ENCODE measurements around the gene SERPINE3. TPM values are rescaled to one million over a fixed set of nuclear protein-coding genes. Genes with fewer than 3 reads are reported as not detected.

SERPINE3 gene
- polyA plus RNA-seq, 3 donors: not detected

GRCh38 chr13:51333826-51334225 is 5.7 kb upstream of the SERPINE3 start:
- Histone ChIP-seq H2AFZ (ENCODE audit: insufficient read depth, low read depth, low read length, poor library complexity, severe bottlenecking) (no peak overlapping the region), H3K4me2 (replicated peaks; ENCODE audit: extremely low read depth, low read length, poor library complexity, severe bottlenecking) (no peak overlapping the region), H3K36me3 (replicated peaks in 1 of 2; ENCODE audit: control insufficient read depth in 1 of 2, insufficient read depth in 2 of 2, low read length in 2 of 2) (no peaks in the 10 kb centered on the region), H3K79me2 (ENCODE audit: insufficient read depth, low read length) (no peaks in the 10 kb centered on the region), H3K4me3 (replicated peaks in 1 of 3; ENCODE audit: low read depth in 2 of 3, low read length in 3 of 3) (no peak overlapping the region), H3K9me3 (replicated peaks in 1 of 2; ENCODE audit: control insufficient read depth in 1 of 2, insufficient read depth in 1 of 2, low read length in 2 of 2) (no peaks in the 10 kb centered on the region), H4K20me1 (ENCODE audit: insufficient read depth, low read length) (no peaks in the 10 kb centered on the region), H3K27ac (ENCODE audit: low read depth in 1 of 2, low read length in 2 of 2) (no peak overlapping the region), H3K27me3 (ENCODE audit: control insufficient read depth in 2 of 2, insufficient read depth in 2 of 2, low read length in 2 of 2) (no peaks in the 10 kb centered on the region), H3K9ac (ENCODE audit: insufficient read depth, low read length, poor library complexity, severe bottlenecking) (no peak overlapping the region), H3K4me1 (ENCODE audit: control insufficient read depth in 1 of 2, insufficient read depth in 2 of 2, low read length in 2 of 2) (peaks cover 13 to 15% of the 10 kb centered on the region in 2 donors)
- Mint-ChIP-seq H3K4me1 (peaks cover 15% of the 10 kb centered on the region), H3K27ac (no peak overlapping the region), H3K27me3 (ENCODE audit: low read depth in 3 of 3) (no peaks in the 10 kb centered on the region), H3K4me3 (no peak overlapping the region), H3K36me3 (no peaks in the 10 kb centered on the region), H3K9me3 (no peaks in the 10 kb centered on the region)
- intact Hi-C loops (cut with micrococcal nuclease): no loop called here
- no peak for DNase-seq
- TF ChIP-seq, protein P1, sequence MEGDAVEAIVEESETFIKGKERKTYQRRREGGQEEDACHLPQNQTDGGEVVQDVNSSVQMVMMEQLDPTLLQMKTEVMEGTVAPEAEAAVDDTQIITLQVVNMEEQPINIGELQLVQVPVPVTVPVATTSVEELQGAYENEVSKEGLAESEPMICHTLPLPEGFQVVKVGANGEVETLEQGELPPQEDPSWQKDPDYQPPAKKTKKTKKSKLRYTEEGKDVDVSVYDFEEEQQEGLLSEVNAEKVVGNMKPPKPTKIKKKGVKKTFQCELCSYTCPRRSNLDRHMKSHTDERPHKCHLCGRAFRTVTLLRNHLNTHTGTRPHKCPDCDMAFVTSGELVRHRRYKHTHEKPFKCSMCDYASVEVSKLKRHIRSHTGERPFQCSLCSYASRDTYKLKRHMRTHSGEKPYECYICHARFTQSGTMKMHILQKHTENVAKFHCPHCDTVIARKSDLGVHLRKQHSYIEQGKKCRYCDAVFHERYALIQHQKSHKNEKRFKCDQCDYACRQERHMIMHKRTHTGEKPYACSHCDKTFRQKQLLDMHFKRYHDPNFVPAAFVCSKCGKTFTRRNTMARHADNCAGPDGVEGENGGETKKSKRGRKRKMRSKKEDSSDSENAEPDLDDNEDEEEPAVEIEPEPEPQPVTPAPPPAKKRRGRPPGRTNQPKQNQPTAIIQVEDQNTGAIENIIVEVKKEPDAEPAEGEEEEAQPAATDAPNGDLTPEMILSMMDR (IDR thresholded peaks at IDR 0.05): no peak

DNA sequence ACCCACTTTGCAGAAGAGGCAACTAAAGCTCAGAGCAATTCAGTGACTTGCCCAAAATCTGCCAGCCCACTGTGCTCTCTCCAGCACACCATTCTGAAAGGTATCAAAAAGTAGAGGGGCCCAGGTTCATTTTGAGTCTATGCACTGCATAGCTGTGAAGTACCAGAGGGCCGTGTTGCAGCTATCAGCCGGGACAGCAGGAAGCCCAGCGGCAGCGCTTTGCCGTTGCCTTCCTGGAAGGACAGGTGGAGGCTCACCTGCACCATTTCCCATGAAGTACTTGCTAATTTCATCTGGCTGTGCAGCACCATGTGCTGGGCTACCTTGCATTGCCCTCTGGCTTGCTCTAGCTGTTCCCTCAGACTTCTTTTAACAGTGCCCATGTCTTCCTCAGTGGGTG is 2.7 kb upstream of the SERPINE3 start:
- no peak overlapping the region for H3K4me3 Mint-ChIP-seq
- no peak for DNase-seq
- H3K4me1 Mint-ChIP-seq: peaks cover 9% of the 10 kb centered on the region
- no peak overlapping the region for H3K27ac ChIP-seq (ENCODE audit: low read depth in 1 of 2, low read length in 2 of 2)
- no peaks in the 10 kb centered on the region for H3K36me3 Mint-ChIP-seq
- H3K79me2 ChIP-seq (ENCODE audit: insufficient read depth, low read length): no peaks in the 10 kb centered on the region
- H4K20me1 ChIP-seq (ENCODE audit: insufficient read depth, low read length): no peaks in the 10 kb centered on the region
- no peaks in the 10 kb centered on the region for H3K36me3 ChIP-seq (replicated peaks in 1 of 2; ENCODE audit: control insufficient read depth in 1 of 2, insufficient read depth in 2 of 2, low read length in 2 of 2)
- H3K27me3 ChIP-seq (ENCODE audit: control insufficient read depth in 2 of 2, insufficient read depth in 2 of 2, low read length in 2 of 2): no peaks in the 10 kb centered on the region
- H3K4me3 ChIP-seq (replicated peaks in 1 of 3; ENCODE audit: low read depth in 2 of 3, low read length in 3 of 3): no peak overlapping the region
- H3K4me2 ChIP-seq (replicated peaks; ENCODE audit: extremely low read depth, low read length, poor library complexity, severe bottlenecking): no peak overlapping the region
- TF ChIP-seq, protein P1 (IDR thresholded peaks at IDR 0.05): no peak
- intact Hi-C loops (cut with micrococcal nuclease): no loop called here
- H3K4me1 ChIP-seq (ENCODE audit: control insufficient read depth in 1 of 2, insufficient read depth in 2 of 2, low read length in 2 of 2): no peaks in the 10 kb centered on the region
- no peak overlapping the region for H3K9ac ChIP-seq (ENCODE audit: insufficient read depth, low read length, poor library complexity, severe bottlenecking)
- H3K27ac Mint-ChIP-seq: no peak overlapping the region
- no peak overlapping the region for H2AFZ ChIP-seq (ENCODE audit: insufficient read depth, low read depth, low read length, poor library complexity, severe bottlenecking)
- H3K9me3 Mint-ChIP-seq: no peaks in the 10 kb centered on the region
- peaks cover 0 to 2% (median 0%) of the 10 kb centered on the region in 3 donors for H3K27me3 Mint-ChIP-seq (ENCODE audit: low read depth in 3 of 3)
- WGBS (ENCODE audit: insufficient coverage): 95% methylated on average over 5 of the region's 5 CpGs
- no peaks in the 10 kb centered on the region for H3K9me3 ChIP-seq (replicated peaks in 1 of 2; ENCODE audit: control insufficient read depth in 1 of 2, insufficient read depth in 1 of 2, low read length in 2 of 2)

All from CD14-positive monocyte (primary cell).